GM12878 (cell line): ENCODE data around the gene DNAJB6. TPM values are rescaled to one million over a fixed set of nuclear protein-coding genes. Genes with fewer than 3 reads are reported as not detected.

Source experiments
- ATAC-seq: fragments of 200-7000 bp; cut with Tn5 transposase; 3 replicates; pipeline ENCODE4 v1.9.1; 2020; ENCODE audit warnings: mild to moderate bottlenecking, moderate library complexity
- BruUV-seq: library from RNA; stranded (reverse); fragments of 400-500 nt; replicated peaks from 2 replicates; lab custom pipeline; 2021; lab: Mats Ljungman, UMichigan
- CTCF ChIA-PET: fragments of 300-600 bp; sonication (Branson Sonifier 250); formaldehyde crosslinking; extraction: SDS; loops from one replicate; lab custom pipeline; 2021; ENCODE audit warnings: inconsistent platforms; lab: Yijun Ruan, JAX
- POLR2A ChIA-PET: fragments of 350-600 bp; formaldehyde crosslinking; extraction: SDS; loops from one replicate; lab custom pipeline; 2021; ENCODE audit warnings: inconsistent platforms; lab: Charles Lee
- RAD21 ChIA-PET: fragments of 300-600 bp; sonication (Branson Sonifier 250); formaldehyde crosslinking; loops from one replicate; lab custom pipeline; 2023; ENCODE audit warnings: antibody characterized with exemption; ENCODE audit not compliant: unreplicated experiment; lab: Charles Lee
- SMC1A ChIA-PET: fragments of 300-600 bp; sonication (Branson Sonifier 250); formaldehyde crosslinking; loops from one replicate; lab custom pipeline; 2023; ENCODE audit not compliant: unreplicated experiment, uncharacterized antibody; lab: Charles Lee
- DNase-seq: peaks from one replicate; pipeline ENCODE4 v3.0.0-alpha.2; 2011; ENCODE audit warnings: low read depth, low spot score
- FAIRE-seq: peaks from 3 replicates; lab custom pipeline; 2011; peaks lifted over from hg19 to GRCh38; lab: Jason Lieb, UNC
- H2AFZ ChIP-seq: 2 replicates; pipeline ENCODE4 v1.6.0; 2011; ENCODE audit warnings: low read depth, low read length, control low read depth; ENCODE audit not compliant: control insufficient read depth
- H3K27ac ChIP-seq: 2 replicates; pipeline ENCODE4 v1.5.1; 2011; ENCODE audit warnings: control low read depth; ENCODE audit not compliant: control insufficient read depth, insufficient read depth
- H3K27me3 ChIP-seq, 2 experiments: replicated peaks in 1 of 2; 2 replicates each; pipeline versions ENCODE4 v1.6.0 to v1.6.1; 2011; ENCODE audit warnings: low read length in 1 of 2; ENCODE audit not compliant: control insufficient read depth in 2 of 2, insufficient read depth in 2 of 2
- H3K36me3 ChIP-seq, 2 experiments: 2 replicates each; pipeline ENCODE4 v1.5.1; 2011; ENCODE audit warnings: low read length in 1 of 2; ENCODE audit not compliant: control insufficient read depth in 2 of 2, insufficient read depth in 2 of 2
- H3K4me1 ChIP-seq: 2 replicates; pipeline ENCODE4 v1.6.1; 2011; ENCODE audit warnings: mild to moderate bottlenecking, low read length, moderate library complexity, mixed read lengths; ENCODE audit not compliant: control insufficient read depth, insufficient read depth
- H3K4me2 ChIP-seq: 2 replicates; pipeline ENCODE4 v1.6.0; 2011; ENCODE audit warnings: control low read depth; ENCODE audit not compliant: control insufficient read depth, insufficient read depth
- H3K4me3 ChIP-seq: fragments of 200-600 bp; sonication (generic); 2 replicates; pipeline ENCODE4 v1.5.1; 2016
- H3K79me2 ChIP-seq: 2 replicates; pipeline ENCODE4 v1.6.0; 2011; ENCODE audit warnings: low read length; ENCODE audit not compliant: control insufficient read depth, insufficient read depth
- H3K9ac ChIP-seq: 2 replicates; pipeline ENCODE4 v1.8.0; 2011; ENCODE audit warnings: low read length, control low read depth, mixed read lengths; ENCODE audit not compliant: control insufficient read depth, insufficient read depth
- H3K9me3 ChIP-seq: replicated peaks from 3 replicates; pipeline ENCODE4 v1.5.1; 2011; ENCODE audit warnings: mild to moderate bottlenecking, low read length; ENCODE audit not compliant: control insufficient read depth, insufficient read depth
- H4K20me1 ChIP-seq: 2 replicates; pipeline ENCODE4 v1.6.0; 2011; ENCODE audit not compliant: control insufficient read depth, insufficient read depth
- ATF2 ChIP-seq: IDR thresholded peaks from 2 replicates; pipeline ENCODE4 v1.6.1; 2012; ENCODE audit warnings: low read length, inconsistent platforms
- ATF7 ChIP-seq: fragments of 450-650 bp; IDR thresholded peaks from 2 replicates; pipeline ENCODE4 v1.6.1; 2016; ENCODE audit warnings: low read depth, mild to moderate bottlenecking
- CREM ChIP-seq: IDR thresholded peaks from 2 replicates; pipeline ENCODE4 v1.6.1; 2014; ENCODE audit warnings: antibody characterized with exemption, low read depth
- EGR1 ChIP-seq, 2 experiments: IDR thresholded peaks; 1 replicate in 1 of 2; 2 replicates in 1 of 2; pipeline ENCODE4 v1.6.1; 2011 to 2012; ENCODE audit warnings: low read depth in 2 of 2, low read length in 2 of 2, borderline replicate concordance in 1 of 2, mild to moderate bottlenecking in 1 of 2, moderate library complexity in 1 of 2
- FOXK2 ChIP-seq: fragments of 450-650 bp; IDR thresholded peaks from 2 replicates; pipeline ENCODE4 v1.6.1; 2017; ENCODE audit warnings: mild to moderate bottlenecking, moderate library complexity
- IRF5 ChIP-seq: fragments of 450-650 bp; IDR thresholded peaks from 2 replicates; pipeline ENCODE4 v1.6.1; 2017; ENCODE audit warnings: borderline replicate concordance
- KLF5 ChIP-seq: fragments of 450-650 bp; IDR thresholded peaks from 2 replicates; pipeline ENCODE4 v1.6.1; 2014; ENCODE audit warnings: mild to moderate bottlenecking; ENCODE audit not compliant: partially characterized antibody
- NFIC ChIP-seq: IDR thresholded peaks from 2 replicates; pipeline ENCODE4 v1.6.1; 2012; ENCODE audit warnings: low read depth, mild to moderate bottlenecking, inconsistent platforms, low read length, moderate library complexity
- NFYA ChIP-seq: IDR thresholded peaks from 2 replicates; pipeline ENCODE4 v1.6.1; 2011; ENCODE audit warnings: low read depth, mild to moderate bottlenecking, low read length, improper control_type of control experiment, borderline replicate concordance
- SMARCA5 ChIP-seq: fragments of 450-650 bp; IDR thresholded peaks from 2 replicates; pipeline ENCODE4 v1.6.1; 2017; ENCODE audit warnings: mild to moderate bottlenecking
- YBX1 ChIP-seq: fragments of 450-650 bp; IDR thresholded peaks from 2 replicates; pipeline ENCODE4 v1.6.1; 2016; ENCODE audit warnings: antibody characterized with exemption
- ZNF24 ChIP-seq: fragments of 450-650 bp; IDR thresholded peaks from 2 replicates; pipeline ENCODE4 v1.6.1; 2017; ENCODE audit warnings: antibody characterized with exemption, mild to moderate bottlenecking
- WGBS: methylation state at CpG from one replicate; pipeline ENCODE4 v1.1.6; 2016; ENCODE audit warnings: low lambda C conversion rate; ENCODE audit not compliant: insufficient replicate concordance, insufficient coverage; ENCODE audit errors: missing lambda C conversion rate; 5-methylcytosine and 5-hydroxymethylcytosine counted together
- in situ Hi-C: fragments of 300-500 bp; cut with MboI; formaldehyde crosslinking; loops from 9 replicates; pipeline ENCODE4 v1.14.3; 2018; ENCODE audit warnings: mixed read lengths
- intact Hi-C: fragments of 100-400 bp; cut with micrococcal nuclease; formaldehyde crosslinking; loops from one replicate; pipeline ENCODE4 v1.14.2; 2022; ENCODE audit not compliant: unreplicated experiment
- polyA plus RNA-seq, 11 experiments: library from polyadenylated mRNA; depleted of rRNA in 4 of 11; unstranded in 6 of 11; stranded (reverse) in 5 of 11; fragments of >200 nt; fragmentation: Nextera tagmentation in 4 of 11; fragmentation: Illumina TruSeq in 1 of 11; extraction: Ambion mirVana in 4 of 11; extraction: Trizol in 1 of 11; gene quantifications; 1 replicate in 1 of 11; 2 replicates in 10 of 11; pipeline versions ENCODE4 v1.2.1 to v1.2.3, GENCODE V29; 2011 to 2016; ENCODE audit warnings: inconsistent platforms in 2 of 11, missing spikeins in 2 of 11, low read depth in 1 of 11
- total RNA-seq, 4 experiments: library from RNA; depleted of rRNA in 3 of 4; stranded (reverse); fragments of >200 nt in 3 of 4; fragmentation: Illumina TruSeq in 1 of 4; extraction: Trizol in 1 of 4; gene quantifications; 2 replicates each; pipeline versions ENCODE4 v1.2.1 to v1.2.3, GENCODE V29; 2013 to 2021
- TF ChIP-seq, protein P1 (sequence below): fragments of 450-650 bp; IDR thresholded peaks from 2 replicates; pipeline ENCODE4 v1.6.1; 2018; ENCODE audit warnings: mild to moderate bottlenecking, low read depth, moderate library complexity; ENCODE audit not compliant: partially characterized antibody
- TF ChIP-seq, protein P2 (sequence below): IDR thresholded peaks from 2 replicates; pipeline ENCODE4 v1.6.1; 2012; ENCODE audit warnings: mild to moderate bottlenecking, low read depth, low read length

Gene DNAJB6
- total and polyA plus RNA-seq, 10 of the 15 experiments (the other 5 are each of a cell fraction or from before 2014, with no cell fraction given) = 34.5 to 117 (median 53.1) TPM

GRCh38 chr7:157310676-157311185, 26.1 kb upstream of the DNAJB6 start:
- Histone ChIP-seq H2AFZ (no peak overlapping the region), H3K79me2 (no peaks in the 10 kb centered on the region), H3K4me1 (no peaks in the 10 kb centered on the region), H3K27me3 (no peaks in the 10 kb centered on the region), H3K4me2 (no peak overlapping the region), H3K36me3 (no peaks in the 10 kb centered on the region), H3K9me3 (no peaks in the 10 kb centered on the region), H3K9ac (no peak overlapping the region), H4K20me1 (no peaks in the 10 kb centered on the region), H3K27ac (no peak overlapping the region), H3K4me3 (no peak overlapping the region)
- CTCF ChIA-PET = no interaction called here
- FAIRE-seq (no peak), ATAC-seq (peak; percentile 36; the same call in 1 of the 3 replicates), DNase-seq (no peak)
- RAD21 ChIA-PET = no interaction called here
- SMC1A ChIA-PET = no interaction called here
- BruUV-seq = no TSS peak
- in situ Hi-C loops (no loop called here), intact Hi-C loops (no loop called here)
- 53% methylated on average over 7 of the region's 7 CpGs for WGBS
- POLR2A ChIA-PET = no interaction called here
- TF ChIP-seq ATF2 = no peak
- no peak for TF ChIP-seq CREM
- TF ChIP-seq IRF5 = no peak
- no peak for TF ChIP-seq ZNF24
- no peak for TF ChIP-seq ATF7
- TF ChIP-seq EGR1 (IDR thresholded peaks at IDR 0.05; ENCODE audit: borderline replicate concordance in 1 of 2, low read depth in 2 of 2, low read length in 2 of 2) = no peak
- TF ChIP-seq NFIC = no peak
- TF ChIP-seq NFYA = no peak
- no peak for TF ChIP-seq SMARCA5
- TF ChIP-seq KLF5 = no peak
- TF ChIP-seq, protein P1, sequence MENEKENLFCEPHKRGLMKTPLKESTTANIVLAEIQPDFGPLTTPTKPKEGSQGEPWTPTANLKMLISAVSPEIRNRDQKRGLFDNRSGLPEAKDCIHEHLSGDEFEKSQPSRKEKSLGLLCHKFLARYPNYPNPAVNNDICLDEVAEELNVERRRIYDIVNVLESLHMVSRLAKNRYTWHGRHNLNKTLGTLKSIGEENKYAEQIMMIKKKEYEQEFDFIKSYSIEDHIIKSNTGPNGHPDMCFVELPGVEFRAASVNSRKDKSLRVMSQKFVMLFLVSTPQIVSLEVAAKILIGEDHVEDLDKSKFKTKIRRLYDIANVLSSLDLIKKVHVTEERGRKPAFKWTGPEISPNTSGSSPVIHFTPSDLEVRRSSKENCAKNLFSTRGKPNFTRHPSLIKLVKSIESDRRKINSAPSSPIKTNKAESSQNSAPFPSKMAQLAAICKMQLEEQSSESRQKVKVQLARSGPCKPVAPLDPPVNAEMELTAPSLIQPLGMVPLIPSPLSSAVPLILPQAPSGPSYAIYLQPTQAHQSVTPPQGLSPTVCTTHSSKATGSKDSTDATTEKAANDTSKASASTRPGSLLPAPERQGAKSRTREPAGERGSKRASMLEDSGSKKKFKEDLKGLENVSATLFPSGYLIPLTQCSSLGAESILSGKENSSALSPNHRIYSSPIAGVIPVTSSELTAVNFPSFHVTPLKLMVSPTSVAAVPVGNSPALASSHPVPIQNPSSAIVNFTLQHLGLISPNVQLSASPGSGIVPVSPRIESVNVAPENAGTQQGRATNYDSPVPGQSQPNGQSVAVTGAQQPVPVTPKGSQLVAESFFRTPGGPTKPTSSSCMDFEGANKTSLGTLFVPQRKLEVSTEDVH = no peak
- TF ChIP-seq, protein P2, sequence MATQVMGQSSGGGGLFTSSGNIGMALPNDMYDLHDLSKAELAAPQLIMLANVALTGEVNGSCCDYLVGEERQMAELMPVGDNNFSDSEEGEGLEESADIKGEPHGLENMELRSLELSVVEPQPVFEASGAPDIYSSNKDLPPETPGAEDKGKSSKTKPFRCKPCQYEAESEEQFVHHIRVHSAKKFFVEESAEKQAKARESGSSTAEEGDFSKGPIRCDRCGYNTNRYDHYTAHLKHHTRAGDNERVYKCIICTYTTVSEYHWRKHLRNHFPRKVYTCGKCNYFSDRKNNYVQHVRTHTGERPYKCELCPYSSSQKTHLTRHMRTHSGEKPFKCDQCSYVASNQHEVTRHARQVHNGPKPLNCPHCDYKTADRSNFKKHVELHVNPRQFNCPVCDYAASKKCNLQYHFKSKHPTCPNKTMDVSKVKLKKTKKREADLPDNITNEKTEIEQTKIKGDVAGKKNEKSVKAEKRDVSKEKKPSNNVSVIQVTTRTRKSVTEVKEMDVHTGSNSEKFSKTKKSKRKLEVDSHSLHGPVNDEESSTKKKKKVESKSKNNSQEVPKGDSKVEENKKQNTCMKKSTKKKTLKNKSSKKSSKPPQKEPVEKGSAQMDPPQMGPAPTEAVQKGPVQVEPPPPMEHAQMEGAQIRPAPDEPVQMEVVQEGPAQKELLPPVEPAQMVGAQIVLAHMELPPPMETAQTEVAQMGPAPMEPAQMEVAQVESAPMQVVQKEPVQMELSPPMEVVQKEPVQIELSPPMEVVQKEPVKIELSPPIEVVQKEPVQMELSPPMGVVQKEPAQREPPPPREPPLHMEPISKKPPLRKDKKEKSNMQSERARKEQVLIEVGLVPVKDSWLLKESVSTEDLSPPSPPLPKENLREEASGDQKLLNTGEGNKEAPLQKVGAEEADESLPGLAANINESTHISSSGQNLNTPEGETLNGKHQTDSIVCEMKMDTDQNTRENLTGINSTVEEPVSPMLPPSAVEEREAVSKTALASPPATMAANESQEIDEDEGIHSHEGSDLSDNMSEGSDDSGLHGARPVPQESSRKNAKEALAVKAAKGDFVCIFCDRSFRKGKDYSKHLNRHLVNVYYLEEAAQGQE = no peak
- no peak for TF ChIP-seq FOXK2
- no peak for TF ChIP-seq YBX1
